Natural killer cell (primary cell): ENCODE results near the gene CDK11B. TPM values are rescaled to one million over a fixed set of nuclear protein-coding genes. Genes with fewer than 3 reads are reported as not detected.
"Not testable (repeated sequence)": the region's sequence is repeated elsewhere in the genome, so short reads cannot be mapped to it uniquely, and the experiment has no call there.

ENCODE experiments used
- ATAC-seq, 3 donors: fragments of 150-1000 bp in 2 of 3; fragments of 200-7000 bp in 1 of 3; cut with Tn5 transposase; 1 replicate in 1 of 3; 2 replicates in 2 of 3; pipeline ENCODE4 v1.10.0; 2021; ENCODE audit warnings: mild to moderate bottlenecking in 2 of 3, moderate library complexity in 2 of 3
- DNase-seq, 2 donors: peaks; one replicate each; pipeline versions ENCODE4 v3.0.0 to v3.0.0-alpha.2; 2013 to 2021; ENCODE audit warnings: mixed read lengths in 1 of 2
- H3K27ac ChIP-seq: one replicate; pipeline ENCODE4 v1.5.1; 2013; ENCODE audit warnings: mild to moderate bottlenecking, low read length
- H3K27me3 ChIP-seq: one replicate; pipeline ENCODE4 v1.6.1; 2013; ENCODE audit warnings: low read length; ENCODE audit not compliant: control insufficient read depth, insufficient read depth
- H3K36me3 ChIP-seq: one replicate; pipeline ENCODE4 v1.6.1; 2013; ENCODE audit warnings: low read length; ENCODE audit not compliant: control insufficient read depth, insufficient read depth
- H3K4me1 ChIP-seq: one replicate; pipeline ENCODE4 v1.6.1; 2013; ENCODE audit warnings: low read length; ENCODE audit not compliant: control insufficient read depth, insufficient read depth
- H3K4me3 ChIP-seq: one replicate; pipeline ENCODE4 v1.5.1; 2013; ENCODE audit warnings: low read length
- H3K9me3 ChIP-seq: one replicate; pipeline ENCODE4 v1.6.1; 2013; ENCODE audit warnings: low read length; ENCODE audit not compliant: control insufficient read depth, insufficient read depth
- H3K27ac Mint-ChIP-seq, 2 donors: one replicate each; pipeline ENCODE4 v1.8.0; 2022; ENCODE audit warnings: mild to moderate bottlenecking in 2 of 2, mixed read lengths in 2 of 2, moderate library complexity in 1 of 2
- H3K27me3 Mint-ChIP-seq, 2 donors: one replicate each; pipeline ENCODE4 v1.8.0; 2022; ENCODE audit warnings: low read depth in 2 of 2, mixed read lengths in 2 of 2
- H3K36me3 Mint-ChIP-seq: one replicate; pipeline ENCODE4 v1.8.0; 2022; ENCODE audit warnings: mixed read lengths
- H3K4me1 Mint-ChIP-seq, 2 donors: one replicate each; pipeline ENCODE4 v1.8.0; 2022; ENCODE audit warnings: mixed read lengths in 2 of 2
- H3K4me3 Mint-ChIP-seq: one replicate; pipeline ENCODE4 v1.8.0; 2022; ENCODE audit warnings: mild to moderate bottlenecking, moderate library complexity, mixed read lengths
- H3K9me3 Mint-ChIP-seq, 2 donors: one replicate each; pipeline ENCODE4 v1.8.0; 2022; ENCODE audit warnings: mixed read lengths in 2 of 2
- WGBS: methylation state at CpG from one replicate; pipeline ENCODE4 v1.1.7; 2013; ENCODE audit warnings: missing lambda C conversion rate; ENCODE audit not compliant: insufficient coverage; 5-methylcytosine and 5-hydroxymethylcytosine counted together
- intact Hi-C: fragments of 100-400 bp; cut with micrococcal nuclease; formaldehyde crosslinking; loops from one replicate; pipeline ENCODE4 v1.14.2; 2022
- total RNA-seq, 4 donors: library from RNA; stranded (reverse); fragments of 120-200 nt in 1 of 4; gene quantifications; one replicate each; pipeline versions ENCODE4 v1.2.3 to v1.2.4, GENCODE V29; 2013 to 2022
- TF ChIP-seq, protein P1 (sequence below): fragments of 200-600 bp; IDR thresholded peaks from one replicate; pipeline ENCODE4 v1.8.0; 2022; ENCODE audit warnings: antibody characterized with exemption

Gene CDK11B
- total RNA-seq, 3 donors from 2014 or later (not counting 1 experiment from before 2014, with no cell fraction given): 49.6 to 65.9 (median 50.2) TPM

DNA sequence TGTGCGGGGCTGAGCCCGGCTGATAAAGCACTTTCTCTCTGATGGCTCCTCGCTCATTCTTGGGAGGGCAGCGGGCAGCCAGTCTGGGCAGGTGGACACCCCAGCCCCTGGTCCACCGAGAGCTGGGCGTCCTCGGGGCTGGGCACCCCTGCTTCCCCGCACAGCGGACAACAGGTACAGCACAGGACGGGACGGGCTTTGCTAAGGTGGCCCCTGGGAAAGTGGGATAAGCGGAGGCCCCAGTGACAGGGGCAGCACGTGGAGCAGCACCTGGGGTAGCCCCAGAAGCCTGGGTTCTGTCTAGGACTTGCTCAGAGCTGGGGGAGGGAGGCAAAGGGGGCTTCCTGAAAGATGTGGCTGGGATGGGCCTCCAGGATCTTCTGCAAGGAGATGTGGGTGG is 24.2 kb downstream of the CDK11B start:
- H3K4me1 Mint-ChIP-seq, H3K27me3 ChIP-seq, H3K27ac ChIP-seq, intact Hi-C loops, ATAC-seq, H3K9me3 ChIP-seq, DNase-seq, H3K36me3 Mint-ChIP-seq, H3K27ac Mint-ChIP-seq, H3K9me3 Mint-ChIP-seq, H3K4me3 Mint-ChIP-seq, H3K27me3 Mint-ChIP-seq, H3K4me3 ChIP-seq: not testable (repeated sequence)
- 98% methylated on average over 7 of the region's 13 CpGs for WGBS
- Histone ChIP-seq H3K36me3 (peaks cover 13% of the 10 kb centered on the region), H3K4me1 (peaks cover 12% of the 10 kb centered on the region)

DNA sequence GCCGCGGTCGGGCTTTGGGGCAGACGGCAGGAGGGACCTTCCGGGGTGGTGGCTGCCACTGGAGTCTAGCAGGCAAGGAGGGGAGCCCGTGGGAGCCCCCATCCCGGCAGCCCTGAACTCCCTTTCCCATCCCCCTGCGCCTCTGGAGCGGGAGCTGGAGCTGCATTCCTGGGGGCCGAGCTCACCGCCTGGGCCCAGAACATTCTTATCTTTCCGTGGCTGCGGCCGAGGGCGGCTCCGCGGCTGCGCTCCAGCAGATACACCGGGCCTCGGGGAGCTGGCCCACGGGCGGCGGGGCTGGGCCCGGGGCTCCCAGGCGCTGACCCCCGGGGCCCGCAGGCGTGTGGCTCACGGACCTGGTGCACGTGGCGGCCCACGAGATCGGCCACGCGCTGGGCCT is 25.4 kb downstream of the CDK11B start:
- H3K36me3 ChIP-seq: peaks cover 13% of the 10 kb centered on the region
- intact Hi-C loops, H3K27ac Mint-ChIP-seq, H3K4me3 ChIP-seq, H3K4me3 Mint-ChIP-seq, DNase-seq, H3K9me3 Mint-ChIP-seq, H3K27ac ChIP-seq, H3K36me3 Mint-ChIP-seq, H3K9me3 ChIP-seq, H3K27me3 ChIP-seq, ATAC-seq, H3K27me3 Mint-ChIP-seq: not testable (repeated sequence)
- WGBS: no CpG with 5 or more reads among the region's 35 CpGs
- H3K4me1 ChIP-seq: peaks cover 17% of the 10 kb centered on the region
- peaks cover 5 to 10% of the 10 kb centered on the region in 2 donors for H3K4me1 Mint-ChIP-seq

DNA sequence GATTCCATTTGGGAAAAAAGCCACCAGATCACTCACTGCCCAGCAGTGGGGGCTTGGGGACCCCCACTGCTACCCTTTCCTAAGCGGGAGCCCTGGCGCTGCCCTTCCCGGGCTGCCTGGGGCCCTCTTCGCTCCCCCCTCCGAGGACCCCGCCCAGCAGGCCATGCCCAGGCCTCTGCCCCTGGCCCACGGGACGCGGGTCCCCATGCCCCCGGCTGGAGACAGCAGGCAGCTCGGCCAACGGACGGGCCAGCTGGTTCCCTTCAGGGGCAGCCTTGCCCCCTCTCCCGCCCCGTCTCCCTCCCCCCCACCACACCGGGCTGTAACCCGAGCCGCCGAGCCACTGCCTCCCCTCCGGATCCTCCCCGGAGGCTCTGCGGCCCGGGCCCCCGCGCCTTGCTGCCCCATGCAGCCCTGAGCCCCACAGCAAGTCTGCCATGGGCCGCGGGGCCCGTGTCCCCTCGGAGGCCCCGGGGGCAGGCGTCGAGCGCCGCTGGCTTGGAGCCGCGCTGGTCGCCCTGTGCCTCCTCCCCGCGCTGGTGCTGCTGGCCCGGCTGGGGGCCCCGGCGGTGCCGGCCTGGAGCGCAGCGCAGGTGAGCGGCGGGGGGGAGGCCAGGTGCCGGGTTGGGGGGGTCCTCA is 26.9 kb downstream of the CDK11B start, which contains the start of gene MMP23B:
Gene MMP23B (plus strand): TSS at position 392 of the 639 bp plus-strand sequence. CDS start 46 bp downstream, at position 438.
- Mint-ChIP-seq H3K9me3 (no peaks in the 10 kb centered on the region), H3K27ac (peak within 1 kb of the TSS; percentile 93 to 96), H3K36me3 (no peaks in the 10 kb centered on the region), H3K27me3 (no peaks in the 10 kb centered on the region), H3K4me3 (peak within 1 kb of the TSS; percentile 83), H3K4me1 (peaks cover 5 to 16% of the 10 kb centered on the region in 2 donors)
- Histone ChIP-seq H3K27ac (peak within 1 kb of the TSS; percentile 90), H3K27me3 (no peaks in the 10 kb centered on the region), H3K9me3 (no peaks in the 10 kb centered on the region), H3K4me3 (peak within 1 kb of the TSS; percentile 42), H3K4me1 (peaks cover 29% of the 10 kb centered on the region), H3K36me3 (peaks cover 6% of the 10 kb centered on the region)
- DNase-seq (peak in 1 of 2 donors; percentile 38), ATAC-seq (no peak)
- TF ChIP-seq, protein P1, sequence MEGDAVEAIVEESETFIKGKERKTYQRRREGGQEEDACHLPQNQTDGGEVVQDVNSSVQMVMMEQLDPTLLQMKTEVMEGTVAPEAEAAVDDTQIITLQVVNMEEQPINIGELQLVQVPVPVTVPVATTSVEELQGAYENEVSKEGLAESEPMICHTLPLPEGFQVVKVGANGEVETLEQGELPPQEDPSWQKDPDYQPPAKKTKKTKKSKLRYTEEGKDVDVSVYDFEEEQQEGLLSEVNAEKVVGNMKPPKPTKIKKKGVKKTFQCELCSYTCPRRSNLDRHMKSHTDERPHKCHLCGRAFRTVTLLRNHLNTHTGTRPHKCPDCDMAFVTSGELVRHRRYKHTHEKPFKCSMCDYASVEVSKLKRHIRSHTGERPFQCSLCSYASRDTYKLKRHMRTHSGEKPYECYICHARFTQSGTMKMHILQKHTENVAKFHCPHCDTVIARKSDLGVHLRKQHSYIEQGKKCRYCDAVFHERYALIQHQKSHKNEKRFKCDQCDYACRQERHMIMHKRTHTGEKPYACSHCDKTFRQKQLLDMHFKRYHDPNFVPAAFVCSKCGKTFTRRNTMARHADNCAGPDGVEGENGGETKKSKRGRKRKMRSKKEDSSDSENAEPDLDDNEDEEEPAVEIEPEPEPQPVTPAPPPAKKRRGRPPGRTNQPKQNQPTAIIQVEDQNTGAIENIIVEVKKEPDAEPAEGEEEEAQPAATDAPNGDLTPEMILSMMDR: no peak
- 4% methylated on average over 48 of the region's 48 CpGs for WGBS
- intact Hi-C loops: no loop called here

DNA sequence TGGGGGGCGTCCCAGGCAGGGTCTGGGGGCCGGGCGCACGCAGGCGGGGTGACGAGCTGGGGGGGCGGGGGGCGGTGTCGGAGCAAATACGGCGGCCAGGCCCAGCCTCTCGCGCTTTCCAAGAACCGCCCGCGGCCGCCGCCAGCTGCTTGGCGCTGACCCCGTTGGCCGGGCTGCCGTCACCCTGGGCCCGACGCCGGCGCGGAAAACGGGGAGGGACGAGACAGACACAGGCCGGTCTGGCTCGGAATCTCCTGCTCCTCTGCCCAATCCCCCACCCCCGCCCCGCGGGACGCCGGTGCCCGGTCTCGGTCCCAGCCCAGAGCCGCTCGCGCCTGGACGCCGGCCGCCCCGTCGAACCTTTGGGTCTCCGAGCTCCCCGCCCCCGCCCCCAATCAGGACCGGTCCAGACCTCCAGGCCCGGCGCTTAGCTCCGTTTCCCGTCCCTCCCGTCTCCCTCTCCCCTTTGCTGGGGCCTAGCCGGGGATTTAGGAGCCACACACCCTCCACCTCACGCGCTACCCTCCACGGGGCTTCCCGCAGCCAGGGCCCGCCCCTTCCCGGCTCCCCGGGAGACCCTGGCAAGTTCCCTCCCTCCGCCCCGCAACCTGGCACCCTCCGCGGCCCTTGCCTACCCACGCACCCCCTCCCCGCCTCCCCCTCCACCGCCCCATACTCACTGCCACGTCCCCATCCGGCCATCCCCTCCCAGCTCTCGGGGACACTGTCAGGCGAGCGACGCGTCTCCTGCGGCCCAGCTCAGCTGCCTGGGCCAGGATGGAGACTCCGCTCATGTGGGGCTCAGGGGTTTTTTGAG is 27.6 kb downstream of the CDK11B start:
- Histone ChIP-seq H3K27me3 (no peaks in the 10 kb centered on the region), H3K4me1 (peaks cover 35% of the 10 kb centered on the region), H3K4me3 (peak overlapping the region; percentile 42), H3K9me3 (no peaks in the 10 kb centered on the region), H3K27ac (peak overlapping the region; percentile 90), H3K36me3 (peaks cover under 1% of the 10 kb centered on the region)
- Mint-ChIP-seq H3K4me3 (peak overlapping the region; percentile 83), H3K27me3 (no peaks in the 10 kb centered on the region), H3K36me3 (no peaks in the 10 kb centered on the region), H3K4me1 (peaks cover 5 to 16% of the 10 kb centered on the region in 2 donors), H3K9me3 (no peaks in the 10 kb centered on the region), H3K27ac (peak overlapping the region; percentile 93 to 96)
- 9% methylated on average over 74 of the region's 79 CpGs for WGBS
- ATAC-seq (peak; percentile 2 to 5 (median 5)), DNase-seq (peak; percentile 72)
- TF ChIP-seq, protein P1: no peak
- intact Hi-C loops: no loop called here
